ENCODE measurements around the gene ICE2. TPM values are rescaled to one million over a fixed set of nuclear protein-coding genes. Genes with fewer than 3 reads are reported as not detected.

Gene ICE2, protein sequence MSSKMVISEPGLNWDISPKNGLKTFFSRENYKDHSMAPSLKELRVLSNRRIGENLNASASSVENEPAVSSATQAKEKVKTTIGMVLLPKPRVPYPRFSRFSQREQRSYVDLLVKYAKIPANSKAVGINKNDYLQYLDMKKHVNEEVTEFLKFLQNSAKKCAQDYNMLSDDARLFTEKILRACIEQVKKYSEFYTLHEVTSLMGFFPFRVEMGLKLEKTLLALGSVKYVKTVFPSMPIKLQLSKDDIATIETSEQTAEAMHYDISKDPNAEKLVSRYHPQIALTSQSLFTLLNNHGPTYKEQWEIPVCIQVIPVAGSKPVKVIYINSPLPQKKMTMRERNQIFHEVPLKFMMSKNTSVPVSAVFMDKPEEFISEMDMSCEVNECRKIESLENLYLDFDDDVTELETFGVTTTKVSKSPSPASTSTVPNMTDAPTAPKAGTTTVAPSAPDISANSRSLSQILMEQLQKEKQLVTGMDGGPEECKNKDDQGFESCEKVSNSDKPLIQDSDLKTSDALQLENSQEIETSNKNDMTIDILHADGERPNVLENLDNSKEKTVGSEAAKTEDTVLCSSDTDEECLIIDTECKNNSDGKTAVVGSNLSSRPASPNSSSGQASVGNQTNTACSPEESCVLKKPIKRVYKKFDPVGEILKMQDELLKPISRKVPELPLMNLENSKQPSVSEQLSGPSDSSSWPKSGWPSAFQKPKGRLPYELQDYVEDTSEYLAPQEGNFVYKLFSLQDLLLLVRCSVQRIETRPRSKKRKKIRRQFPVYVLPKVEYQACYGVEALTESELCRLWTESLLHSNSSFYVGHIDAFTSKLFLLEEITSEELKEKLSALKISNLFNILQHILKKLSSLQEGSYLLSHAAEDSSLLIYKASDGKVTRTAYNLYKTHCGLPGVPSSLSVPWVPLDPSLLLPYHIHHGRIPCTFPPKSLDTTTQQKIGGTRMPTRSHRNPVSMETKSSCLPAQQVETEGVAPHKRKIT
- 26.7 to 38.6 TPM (median 37.2 TPM) in 5 replicates for total RNA-seq (2022; extraction: Qiagen RNA extraction)

DNA sequence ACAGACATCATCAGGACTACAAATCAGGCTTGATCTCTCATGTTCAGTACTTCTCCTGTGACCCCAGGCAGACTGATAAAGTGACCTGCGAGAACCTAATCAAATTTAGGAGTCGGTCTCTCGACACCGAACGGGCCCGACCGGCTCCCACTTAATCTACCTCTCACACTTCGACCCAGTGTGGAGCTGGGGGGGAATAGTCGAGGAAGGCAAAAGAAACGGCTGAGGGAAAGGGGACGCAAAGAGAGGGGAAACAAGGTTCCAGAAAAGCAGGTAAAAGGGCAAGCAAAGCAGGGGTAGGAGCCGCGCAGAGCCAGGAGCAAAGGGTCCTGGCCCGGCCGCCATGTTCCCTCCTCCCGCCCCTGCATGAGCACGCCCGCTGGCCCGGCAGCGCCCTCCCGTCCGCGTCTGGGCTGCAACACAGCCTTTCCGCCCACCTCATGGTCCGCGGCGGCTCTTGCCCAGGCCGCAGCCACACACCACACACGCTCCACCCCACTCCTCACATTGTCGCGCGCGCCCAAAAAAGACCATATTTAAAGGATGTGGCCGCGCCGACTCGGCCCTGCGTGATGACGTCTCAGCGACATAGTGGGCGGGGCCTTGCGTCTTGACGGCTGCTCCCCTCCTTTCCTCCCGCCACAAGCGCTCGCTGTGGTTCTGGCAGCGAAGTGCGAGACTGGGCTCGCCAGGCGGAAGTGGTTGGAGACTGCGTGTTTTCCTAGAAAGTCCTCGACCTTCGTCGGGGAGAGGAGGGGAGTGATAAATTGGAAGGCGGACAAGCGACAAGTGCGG lies at the start of gene ICE2:
ICE2 (minus strand) TSS at position 577 of the 795 bp plus-strand sequence. CDS start 1,165 bp downstream, outside the sequence.

DNA sequence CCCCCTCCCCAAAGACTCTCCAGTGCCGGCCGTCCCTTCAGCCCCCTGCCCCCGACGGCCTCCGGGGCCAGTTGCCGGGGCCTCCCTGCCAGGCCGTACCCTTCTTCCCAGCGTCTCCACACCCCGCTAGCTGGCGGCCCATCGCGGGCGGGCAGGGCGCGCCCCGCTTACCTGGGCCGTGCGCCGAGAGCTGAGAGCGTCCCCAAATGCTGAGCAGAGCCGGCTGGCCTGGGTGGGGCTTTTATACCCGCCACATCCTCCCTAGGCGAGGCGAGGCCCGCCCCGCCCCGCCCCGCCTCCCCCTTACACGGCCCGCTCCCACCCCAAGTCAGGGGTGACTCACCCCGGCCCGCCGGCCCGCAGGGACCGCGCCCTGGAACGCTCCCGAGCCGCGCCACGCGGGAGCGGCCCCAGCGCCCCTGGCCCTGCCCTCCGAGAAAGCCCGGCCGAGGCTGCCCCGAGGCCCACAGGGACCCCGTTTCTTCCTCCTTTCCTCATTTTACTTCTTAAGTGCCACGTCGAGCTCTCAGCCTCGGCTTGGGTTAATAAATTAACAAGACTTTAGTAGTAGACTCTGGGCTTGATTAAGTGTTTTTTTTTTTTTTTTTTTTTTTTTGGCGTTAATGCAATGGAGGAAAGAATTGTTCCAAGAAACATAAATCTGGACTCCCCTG lies 81.0 kb downstream of the ICE2 start, which contains the start of gene ANXA2:
ANXA2 (minus strand) TSS at position 215 of the 674 bp plus-strand sequence. CDS start 11,911 bp downstream, outside the sequence.

Other genes with a start within 250 kb of the ICE2 start
- 5,259 to 6,141 TPM (median 5,288 TPM) in 5 replicates for gene ANXA2, start 81.2 kb downstream of the ICE2 start, total RNA-seq (2022; extraction: Qiagen RNA extraction)